HL-60 (cell line): ENCODE data around the gene USP5.

Experiments used
- DNase-seq, 2 experiments: peaks; one replicate each; pipeline ENCODE4 v3.0.0-alpha.2; 2010 to 2020; ENCODE audit warnings: low read depth in 1 of 2, low spot score in 1 of 2
- H3K27ac ChIP-seq: fragments of 250-450 bp; sonication (Bioruptor Pico); replicated peaks from 2 replicates; pipeline ENCODE4 v1.5.1; 2020; ENCODE audit warnings: mild to moderate bottlenecking, moderate library complexity
- H3K27me3 ChIP-seq: fragments of 250-450 bp; sonication (Bioruptor Pico); 2 replicates; pipeline ENCODE4 v1.5.1; 2021; ENCODE audit warnings: mild to moderate bottlenecking, moderate library complexity; ENCODE audit not compliant: insufficient read depth, poor library complexity, severe bottlenecking
- H3K4me3 ChIP-seq: replicated peaks from 2 replicates; pipeline ENCODE4 v1.5.1; 2011; ENCODE audit warnings: mild to moderate bottlenecking, control low read depth, low read length; ENCODE audit not compliant: insufficient read depth
- CTCF ChIP-seq: IDR thresholded peaks from one replicate; pipeline ENCODE4 v1.5.1; 2011; ENCODE audit warnings: low read length, control low read depth, inconsistent platforms; ENCODE audit not compliant: insufficient read depth
- GABPA ChIP-seq: IDR thresholded peaks from 2 replicates; pipeline ENCODE4 v1.6.1; 2012; ENCODE audit warnings: low read depth
- POLR2AphosphoS5 ChIP-seq: IDR thresholded peaks from 2 replicates; pipeline ENCODE4 v1.6.1; 2012; ENCODE audit warnings: low read depth
- SPI1 ChIP-seq: IDR thresholded peaks from 2 replicates; pipeline ENCODE4 v1.6.1; 2012; ENCODE audit warnings: low read depth, mild to moderate bottlenecking, borderline replicate concordance
- TF ChIP-seq, protein P1 (sequence below): IDR thresholded peaks from 2 replicates; pipeline ENCODE4 v1.6.1; 2012; ENCODE audit warnings: low read depth; ENCODE audit not compliant: insufficient replicate concordance

The USP5 gene

DNA sequence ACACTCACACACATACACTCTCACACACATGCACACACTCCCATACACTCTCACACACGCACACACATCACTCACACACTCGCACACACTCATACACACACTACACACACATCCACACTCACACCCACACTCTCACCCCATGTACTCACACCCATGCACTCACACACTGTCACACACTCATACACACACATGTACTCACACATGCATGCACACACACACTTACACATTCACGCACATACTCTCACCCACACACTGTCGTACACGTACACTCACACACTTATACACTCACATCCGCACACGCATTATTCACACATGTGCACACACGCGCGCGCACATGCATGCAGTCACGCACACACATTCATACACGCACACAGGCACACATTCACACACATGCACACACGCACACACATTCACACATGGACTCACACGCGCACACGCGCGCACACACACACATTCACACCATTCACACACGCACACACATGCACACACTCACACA lies 34.2 kb upstream of the USP5 start:
- H3K27me3 ChIP-seq: peaks cover 7% of the 10 kb centered on the region
- H3K4me3 ChIP-seq: no peak overlapping the region
- no peak for DNase-seq
- no peak overlapping the region for H3K27ac ChIP-seq
- TF ChIP-seq SPI1: no peak
- TF ChIP-seq, protein P1, sequence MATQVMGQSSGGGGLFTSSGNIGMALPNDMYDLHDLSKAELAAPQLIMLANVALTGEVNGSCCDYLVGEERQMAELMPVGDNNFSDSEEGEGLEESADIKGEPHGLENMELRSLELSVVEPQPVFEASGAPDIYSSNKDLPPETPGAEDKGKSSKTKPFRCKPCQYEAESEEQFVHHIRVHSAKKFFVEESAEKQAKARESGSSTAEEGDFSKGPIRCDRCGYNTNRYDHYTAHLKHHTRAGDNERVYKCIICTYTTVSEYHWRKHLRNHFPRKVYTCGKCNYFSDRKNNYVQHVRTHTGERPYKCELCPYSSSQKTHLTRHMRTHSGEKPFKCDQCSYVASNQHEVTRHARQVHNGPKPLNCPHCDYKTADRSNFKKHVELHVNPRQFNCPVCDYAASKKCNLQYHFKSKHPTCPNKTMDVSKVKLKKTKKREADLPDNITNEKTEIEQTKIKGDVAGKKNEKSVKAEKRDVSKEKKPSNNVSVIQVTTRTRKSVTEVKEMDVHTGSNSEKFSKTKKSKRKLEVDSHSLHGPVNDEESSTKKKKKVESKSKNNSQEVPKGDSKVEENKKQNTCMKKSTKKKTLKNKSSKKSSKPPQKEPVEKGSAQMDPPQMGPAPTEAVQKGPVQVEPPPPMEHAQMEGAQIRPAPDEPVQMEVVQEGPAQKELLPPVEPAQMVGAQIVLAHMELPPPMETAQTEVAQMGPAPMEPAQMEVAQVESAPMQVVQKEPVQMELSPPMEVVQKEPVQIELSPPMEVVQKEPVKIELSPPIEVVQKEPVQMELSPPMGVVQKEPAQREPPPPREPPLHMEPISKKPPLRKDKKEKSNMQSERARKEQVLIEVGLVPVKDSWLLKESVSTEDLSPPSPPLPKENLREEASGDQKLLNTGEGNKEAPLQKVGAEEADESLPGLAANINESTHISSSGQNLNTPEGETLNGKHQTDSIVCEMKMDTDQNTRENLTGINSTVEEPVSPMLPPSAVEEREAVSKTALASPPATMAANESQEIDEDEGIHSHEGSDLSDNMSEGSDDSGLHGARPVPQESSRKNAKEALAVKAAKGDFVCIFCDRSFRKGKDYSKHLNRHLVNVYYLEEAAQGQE: no peak

- Histone ChIP-seq H3K4me3 (no peak overlapping the region), H3K27ac (no peak overlapping the region), H3K27me3 (peaks cover 10% of the 10 kb centered on the region)
- no peak for DNase-seq
- no peak for TF ChIP-seq GABPA
- TF ChIP-seq POLR2AphosphoS5: no peak
- TF ChIP-seq, protein P1: no peak
- TF ChIP-seq SPI1: no peak
- TF ChIP-seq CTCF: no peak
Measured at GRCh38 chr12:6818222-6818621, 33.7 kb upstream of the USP5 start.

DNA sequence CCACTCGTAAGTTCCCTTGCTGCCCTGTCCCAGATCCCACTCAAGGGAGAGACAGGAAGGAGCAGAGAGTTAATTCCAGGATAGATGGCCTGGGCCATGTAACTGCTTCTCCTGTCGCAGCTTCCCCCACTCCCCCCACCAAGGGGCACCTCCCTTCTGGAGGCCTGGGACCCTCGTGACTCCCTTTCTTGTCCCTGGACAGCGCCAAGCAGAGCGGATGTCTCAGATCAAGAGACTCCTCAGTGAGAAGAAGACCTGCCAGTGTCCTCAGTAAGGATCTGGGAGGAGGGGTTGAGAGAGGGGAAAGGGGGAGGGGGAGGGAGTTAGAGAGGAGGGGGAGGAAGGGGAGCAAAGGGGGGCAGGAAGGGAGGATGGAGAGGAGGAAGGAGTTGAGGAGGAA lies 33.3 kb upstream of the USP5 start:
- H3K27ac ChIP-seq: no peak overlapping the region
- TF ChIP-seq CTCF: no peak
- H3K4me3 ChIP-seq: no peak overlapping the region
- peaks cover 11% of the 10 kb centered on the region for H3K27me3 ChIP-seq
- DNase-seq: no peak

- H3K27ac ChIP-seq: no peak overlapping the region
- TF ChIP-seq GABPA: no peak
- TF ChIP-seq, protein P1: no peak
- TF ChIP-seq SPI1: no peak
- TF ChIP-seq CTCF: no peak
- TF ChIP-seq POLR2AphosphoS5: no peak
- no peak overlapping the region for H3K4me3 ChIP-seq
- H3K27me3 ChIP-seq: peaks cover 11% of the 10 kb centered on the region
- DNase-seq: no peak
Measured at GRCh38 chr12:6819106-6820030, 32.6 kb upstream of the USP5 start.
